ENCODE results near the gene CAPN11.

GRCh38 chr6:44214307-44214706 lies 55.7 kb downstream of the CAPN11 start:
- TF ChIP-seq CTCF (IDR thresholded peaks at IDR 0.05) (no peak), POLR2AphosphoS5 (IDR thresholded peaks at IDR 0.05) (no peak), POLR2A (IDR thresholded peaks at IDR 0.05) (no peak), EP300 (IDR thresholded peaks at IDR 0.05) (no peak)
